AML-193 (cell line): ENCODE data around the gene CDRT4.

Experiments
- DNase-seq, 2 experiments: peaks; one replicate each; lab custom pipeline; 2025; lab: John Stamatoyannopoulos, UW

The CDRT4 gene

GRCh38 chr17:15393414-15393813 lies 74.0 kb downstream of the CDRT4 start:
- DNase-seq = no peak

GRCh38 chr17:15392326-15392741 lies 75.1 kb downstream of the CDRT4 start:
- no peak for DNase-seq

- no peak for DNase-seq
These were observed 78.9 kb downstream of the CDRT4 start for GRCh38 chr17:15388356-15389041.

GRCh38 chr17:15386083-15386482 lies 81.3 kb downstream of the CDRT4 start:
- DNase-seq = no peak
